Ramos (cell line): ENCODE measurements around the gene GRIK3.

Experiments used
- in situ Hi-C: fragments of 300-500 bp; cut with MboI; formaldehyde crosslinking; loops from one replicate; pipeline ENCODE4 v1.14.3; 2022; ENCODE audit warnings: low sequenced_read_pairs; ENCODE audit not compliant: unreplicated experiment

The GRIK3 gene

DNA sequence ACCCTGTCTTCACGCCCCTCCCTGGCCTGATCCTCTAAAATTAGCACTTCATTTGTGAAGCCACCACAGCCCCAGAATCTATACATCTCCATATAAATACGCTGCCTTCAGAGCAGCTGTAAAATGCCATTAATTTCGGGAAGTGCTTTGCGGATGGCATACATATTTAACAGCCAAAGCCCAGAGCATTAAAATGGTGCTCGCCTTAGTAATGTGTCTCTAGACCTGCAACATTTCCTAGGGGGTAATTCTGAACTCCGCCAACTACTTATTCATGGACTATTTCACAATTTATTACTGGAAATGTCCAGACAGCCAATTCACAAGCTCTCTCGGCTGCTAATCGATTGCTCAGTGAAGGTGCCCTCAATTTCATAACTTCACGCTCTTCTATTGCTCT is 189.4 kb downstream of the GRIK3 start:
- in situ Hi-C loops = no loop called here

DNA sequence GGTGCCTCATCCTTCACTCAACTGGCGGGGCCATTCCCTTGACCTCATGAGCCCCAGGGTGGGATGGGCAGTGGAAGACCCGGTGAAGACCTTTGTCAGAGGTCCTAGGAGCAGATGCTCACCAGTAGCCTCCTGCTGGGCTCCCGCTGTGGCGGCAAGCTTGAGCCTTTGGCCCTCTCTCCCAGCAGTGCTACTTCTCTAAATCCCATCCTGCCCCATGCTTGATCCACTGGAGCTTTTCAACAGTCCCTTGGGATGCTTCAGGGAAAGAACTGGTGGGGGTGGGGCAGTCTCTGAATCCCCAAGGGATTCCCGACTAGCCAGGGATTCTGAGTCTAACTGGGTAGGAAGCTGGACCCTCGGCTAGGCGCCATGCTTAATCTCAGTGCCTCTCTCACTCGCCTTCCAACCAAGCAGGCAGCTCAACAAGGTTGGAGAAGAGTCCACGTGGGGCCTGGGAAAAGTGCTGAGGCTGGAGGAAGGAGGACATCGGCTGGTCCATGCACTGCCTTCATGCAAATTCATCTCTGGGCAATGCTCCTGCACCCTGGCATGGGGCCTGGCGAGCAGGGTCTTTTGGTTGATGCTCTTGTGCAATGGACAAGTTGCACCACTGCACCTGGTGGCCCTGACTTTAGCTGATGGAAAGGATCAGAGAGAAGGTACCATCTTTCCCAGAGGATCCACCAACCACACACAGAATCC is 190.3 kb downstream of the GRIK3 start:
- in situ Hi-C loops = no loop called here

DNA sequence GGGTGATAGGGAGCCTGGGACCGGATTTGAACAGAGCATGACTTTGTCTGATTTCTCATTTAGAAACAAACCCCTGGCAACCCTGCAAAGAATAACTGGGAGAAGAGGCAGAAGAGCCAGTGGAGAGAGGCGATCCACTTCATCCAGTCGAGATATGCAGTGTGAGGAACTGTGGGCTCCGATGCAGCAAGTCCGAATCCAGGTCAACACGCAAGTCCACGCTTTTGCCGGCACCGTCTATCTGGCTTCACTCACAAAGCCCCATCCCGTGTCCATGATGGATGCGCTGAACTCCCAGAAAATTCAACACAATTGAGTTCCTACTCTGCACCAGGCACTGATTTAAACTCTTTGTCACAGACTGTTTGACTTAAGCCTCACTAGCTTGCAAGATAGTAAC is 191.3 kb downstream of the GRIK3 start:
- in situ Hi-C loops = no loop called here

DNA sequence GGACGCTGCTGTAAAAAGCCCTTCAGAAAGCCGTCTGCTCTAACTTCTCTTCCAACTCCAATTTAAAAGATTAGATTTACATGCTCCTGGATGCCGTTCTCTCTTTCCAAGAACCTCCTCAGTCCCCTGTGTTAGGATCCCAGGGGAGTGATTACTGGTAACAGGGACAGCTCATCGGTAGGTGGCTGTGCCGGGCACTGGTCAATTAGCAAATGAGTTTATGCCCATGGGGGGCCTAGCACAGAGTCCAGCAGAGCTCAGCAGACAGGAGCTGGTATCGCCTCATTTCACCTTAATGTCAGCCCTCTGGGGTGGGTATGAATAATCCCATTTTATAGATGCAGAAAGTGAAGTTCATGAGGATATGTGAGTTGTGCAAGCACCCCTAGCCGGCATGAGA is 191.9 kb downstream of the GRIK3 start:
- in situ Hi-C loops = no loop called here

DNA sequence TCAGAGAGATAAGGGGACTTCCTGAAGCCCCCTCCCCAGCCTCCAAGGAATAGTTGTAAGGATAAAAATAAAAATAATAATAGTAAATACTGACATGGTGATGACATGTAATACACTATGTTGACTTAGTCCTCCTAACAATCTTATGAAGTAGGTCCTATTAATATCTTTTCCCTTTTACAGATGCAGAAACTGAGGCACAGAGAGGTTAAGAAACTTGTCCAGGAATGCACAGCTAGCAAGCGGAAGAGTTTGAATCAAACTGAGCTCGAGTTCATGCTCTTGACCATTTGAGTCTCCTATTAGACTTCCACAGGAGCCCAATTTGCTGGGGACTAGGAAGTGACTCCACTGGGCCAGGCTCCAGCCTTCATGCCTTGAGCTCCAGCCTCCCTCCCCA is 194.8 kb downstream of the GRIK3 start:
- in situ Hi-C loops = no loop called here

DNA sequence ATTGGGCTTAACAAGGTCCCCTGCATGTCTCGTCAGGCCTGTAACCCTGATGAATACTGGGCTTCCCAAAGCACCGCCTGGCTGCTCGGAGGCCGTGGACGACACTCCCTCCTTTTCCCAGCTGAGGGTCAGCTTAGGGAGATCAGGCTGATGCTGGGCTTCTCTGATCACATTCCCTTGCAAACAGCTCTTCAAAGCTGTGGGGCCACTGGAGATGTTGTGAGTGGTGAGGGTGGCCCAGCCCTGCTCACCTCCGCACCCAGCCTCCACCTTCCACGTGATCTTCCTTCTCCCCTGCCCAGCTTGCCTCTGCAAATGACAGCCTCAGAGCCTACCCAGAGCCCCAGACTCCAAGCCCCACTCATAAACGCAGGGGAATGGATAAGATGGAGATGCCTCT is 195.4 kb downstream of the GRIK3 start:
- in situ Hi-C loops = no loop called here

DNA sequence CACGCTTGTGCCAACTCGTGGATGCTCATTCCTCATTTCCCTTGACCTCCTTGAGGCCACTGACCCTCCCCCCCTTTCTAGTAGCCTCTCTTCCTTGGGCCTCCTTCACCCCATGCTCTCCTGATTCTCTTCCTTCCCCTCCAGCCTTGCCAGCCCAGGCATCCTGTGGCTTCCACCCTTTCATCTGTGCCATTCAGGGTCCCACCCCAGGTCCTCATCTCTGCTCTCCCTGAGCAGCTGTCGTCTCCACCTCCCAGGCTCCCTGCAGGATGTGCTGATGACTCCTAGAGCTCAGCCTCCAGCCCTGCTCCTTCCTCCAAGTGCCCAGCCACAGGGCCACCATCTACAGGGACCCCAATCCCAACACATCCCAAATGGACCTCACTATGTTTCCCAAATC is 197.4 kb downstream of the GRIK3 start:
- in situ Hi-C loops = no loop called here

DNA sequence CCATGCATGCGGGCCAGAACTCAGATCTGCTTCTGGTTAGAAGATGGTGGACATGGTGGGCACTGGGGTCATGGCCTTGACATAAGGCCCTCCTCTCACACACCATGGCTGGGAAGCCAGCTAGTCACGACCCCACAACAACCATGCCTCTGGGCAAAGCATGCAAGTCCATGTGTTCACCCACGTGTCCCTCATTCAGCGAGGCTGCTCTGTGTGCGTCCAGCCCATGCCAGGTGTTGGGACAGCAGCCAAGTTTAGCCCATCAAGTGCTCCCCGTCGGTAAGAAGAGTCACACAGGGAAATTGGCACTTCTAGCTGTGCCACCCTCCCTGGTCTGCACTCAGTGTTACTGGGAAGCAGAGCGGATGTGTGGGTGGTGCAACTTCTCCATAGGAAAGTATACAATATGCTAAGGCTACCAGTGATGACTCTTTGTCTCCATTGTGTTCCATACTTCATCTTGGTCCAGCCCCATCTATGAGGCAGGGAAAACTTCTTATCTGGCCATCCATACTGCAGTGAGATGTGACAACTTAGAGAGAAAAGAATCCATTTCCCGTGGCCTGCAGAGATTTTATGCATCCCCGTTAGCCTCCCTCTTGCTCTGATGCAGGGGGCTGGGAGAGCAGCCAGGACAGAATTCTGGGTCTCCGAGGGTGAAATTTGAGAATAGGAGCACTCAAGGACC is 198.0 kb downstream of the GRIK3 start:
- in situ Hi-C loops = no loop called here

DNA sequence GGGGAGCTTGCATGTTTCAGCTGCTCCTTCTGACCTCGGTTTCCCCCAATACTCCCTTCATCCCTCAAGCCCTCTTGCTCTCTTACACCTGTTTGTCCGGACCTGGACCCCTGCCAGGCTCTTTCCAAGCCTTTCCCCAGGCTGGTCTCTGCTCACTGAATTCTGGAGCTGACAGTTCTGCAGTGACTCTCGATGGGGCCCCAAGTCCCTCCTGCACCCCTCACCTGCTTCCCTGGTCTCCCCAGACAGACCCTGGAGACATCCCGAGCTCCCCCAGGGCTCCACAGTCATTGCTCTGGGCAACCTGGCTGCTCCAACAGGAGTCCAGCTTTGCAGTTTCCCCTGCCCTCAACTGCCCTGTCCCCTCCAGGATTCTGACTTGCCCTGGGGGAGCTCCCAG is 198.6 kb downstream of the GRIK3 start:
- in situ Hi-C loops = no loop called here

DNA sequence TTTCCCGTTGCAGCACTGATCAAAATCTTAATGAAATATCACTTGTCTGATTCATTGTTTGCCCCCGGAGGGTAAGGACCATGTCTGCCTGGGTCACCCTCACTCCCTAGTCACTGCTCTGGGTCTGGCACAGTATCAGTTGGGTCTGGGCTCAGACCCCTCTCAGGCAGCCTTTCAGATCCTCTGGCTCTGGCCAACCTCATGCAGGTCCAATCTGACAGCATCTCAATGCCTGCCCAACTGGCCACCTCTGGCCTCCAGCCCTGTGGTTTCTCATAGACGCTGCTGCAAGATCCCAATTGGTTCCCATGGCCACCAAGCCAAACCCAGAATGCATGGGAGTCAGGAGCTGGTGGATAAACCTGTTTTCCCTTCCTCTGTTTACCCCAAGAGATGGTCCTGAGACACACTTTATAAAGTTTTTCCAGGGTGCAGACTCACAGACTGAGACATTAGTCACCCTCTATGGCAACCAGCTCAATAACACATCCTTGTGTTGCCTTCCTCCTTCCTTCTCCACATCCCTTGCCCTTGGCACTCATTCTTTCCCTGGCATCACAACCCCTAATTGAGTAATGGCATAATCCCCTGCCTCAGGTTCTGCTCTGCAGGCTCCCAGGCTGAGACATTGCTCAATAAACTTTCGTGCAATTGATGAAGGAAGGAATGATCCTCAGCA is 199.2 kb downstream of the GRIK3 start:
- in situ Hi-C loops = no loop called here

DNA sequence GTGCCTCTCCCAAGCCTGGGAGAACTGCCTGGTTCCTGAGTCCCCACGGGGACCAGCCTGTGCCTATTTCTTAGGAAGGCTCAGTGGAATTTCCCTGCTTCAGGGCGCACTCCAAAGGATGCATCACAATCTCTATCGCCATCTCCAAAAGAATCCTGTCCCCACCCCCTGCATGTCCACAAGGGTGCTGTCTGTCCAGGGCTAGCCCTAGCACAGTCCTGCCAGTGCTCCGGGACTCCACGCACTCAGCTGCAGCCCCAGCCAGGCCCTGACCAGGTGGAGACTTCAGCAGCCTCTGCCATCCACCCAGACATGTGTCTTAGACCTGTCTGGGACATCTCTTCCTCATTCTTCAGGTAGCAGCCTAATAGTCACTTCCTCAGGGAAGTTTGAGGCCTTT is 199.7 kb downstream of the GRIK3 start:
- in situ Hi-C loops = no loop called here

DNA sequence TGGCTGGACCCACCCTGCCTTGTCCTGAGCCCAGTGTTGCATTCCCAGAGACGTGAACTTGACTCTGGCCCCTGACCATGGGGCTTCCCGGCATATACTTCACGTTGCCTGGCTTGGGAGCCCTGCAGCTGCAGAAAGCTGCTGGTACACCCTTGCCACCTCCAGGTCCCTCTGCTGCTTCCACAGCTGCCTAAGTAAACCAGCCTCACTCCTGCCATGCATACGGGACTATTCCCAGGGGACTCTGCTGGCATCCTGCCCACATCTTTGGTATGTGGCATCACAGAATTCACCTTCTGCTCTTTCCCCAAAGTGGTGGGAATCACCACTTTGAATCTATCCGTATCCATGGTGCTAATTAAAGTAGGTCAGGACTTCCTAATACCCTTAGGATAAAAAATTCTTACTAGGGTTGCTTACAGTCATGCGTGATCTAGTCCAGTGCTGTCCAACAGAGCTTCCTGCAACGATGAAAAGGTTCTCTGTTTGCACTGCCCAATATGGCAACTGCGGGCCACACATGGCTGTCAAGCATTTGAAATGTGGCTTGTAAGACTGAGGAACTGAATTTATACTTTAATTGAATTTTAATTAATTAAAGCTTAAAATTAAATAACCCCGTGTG is 203.0 kb downstream of the GRIK3 start:
- in situ Hi-C loops = no loop called here

DNA sequence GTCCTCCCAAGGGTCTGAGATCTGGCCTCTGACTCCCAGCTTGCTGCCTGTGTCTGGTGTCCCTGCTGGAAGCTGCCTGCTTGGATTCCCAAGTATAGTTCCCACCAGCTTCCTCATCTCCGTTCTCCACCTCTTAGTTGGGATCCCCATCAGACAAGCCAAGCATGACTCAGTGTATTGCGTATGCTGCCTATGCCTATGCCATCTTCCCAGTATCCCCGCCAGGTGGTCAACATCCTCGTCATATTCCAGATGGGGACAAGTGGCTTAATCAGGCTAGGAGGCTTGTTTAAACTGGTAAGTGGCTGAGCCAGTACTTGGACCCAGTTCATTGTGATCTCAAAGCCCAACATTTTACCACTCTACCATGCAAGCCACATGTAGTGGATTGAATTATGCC is 204.4 kb downstream of the GRIK3 start:
- in situ Hi-C loops = no loop called here

DNA sequence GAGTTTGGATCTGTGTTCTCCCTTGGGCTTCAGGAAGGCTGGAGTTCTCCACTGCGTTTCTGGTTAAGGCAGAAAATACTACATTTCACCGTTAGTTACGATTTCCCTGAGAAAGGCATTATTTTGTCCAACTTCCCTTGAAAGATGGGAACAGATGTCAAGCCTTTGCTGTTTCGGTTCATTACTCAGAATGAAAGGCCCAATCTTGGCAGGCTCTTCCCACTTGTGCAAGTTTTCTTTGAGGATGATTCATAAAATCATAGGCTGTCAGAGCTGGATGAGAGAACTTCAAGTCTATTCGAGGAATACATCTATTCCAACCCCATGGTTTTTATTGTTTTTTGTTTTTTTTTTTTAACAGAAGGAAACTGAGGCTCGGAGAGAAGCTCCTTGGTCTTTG is 205.2 kb downstream of the GRIK3 start:
- in situ Hi-C loops = no loop called here

DNA sequence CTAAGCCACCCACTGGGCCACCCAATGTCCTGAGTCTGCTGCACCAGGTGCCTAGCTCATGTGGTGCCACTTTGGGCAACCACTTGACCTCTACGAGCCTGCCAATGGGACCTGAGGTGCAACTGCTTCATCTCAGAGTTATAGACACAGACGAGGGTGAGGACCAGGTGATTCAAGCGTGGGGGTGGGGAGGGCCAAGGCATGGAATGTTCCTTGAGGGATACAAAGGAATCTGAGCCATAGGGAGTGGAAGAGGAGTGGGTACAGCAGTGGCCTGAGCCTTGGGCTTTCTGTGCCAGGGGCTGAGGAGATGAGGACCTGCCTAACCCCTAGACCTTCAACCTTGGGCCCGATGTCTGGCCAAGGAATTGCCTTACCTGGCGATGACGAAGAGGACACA is 209.1 kb downstream of the GRIK3 start:
- in situ Hi-C loops = no loop called here

DNA sequence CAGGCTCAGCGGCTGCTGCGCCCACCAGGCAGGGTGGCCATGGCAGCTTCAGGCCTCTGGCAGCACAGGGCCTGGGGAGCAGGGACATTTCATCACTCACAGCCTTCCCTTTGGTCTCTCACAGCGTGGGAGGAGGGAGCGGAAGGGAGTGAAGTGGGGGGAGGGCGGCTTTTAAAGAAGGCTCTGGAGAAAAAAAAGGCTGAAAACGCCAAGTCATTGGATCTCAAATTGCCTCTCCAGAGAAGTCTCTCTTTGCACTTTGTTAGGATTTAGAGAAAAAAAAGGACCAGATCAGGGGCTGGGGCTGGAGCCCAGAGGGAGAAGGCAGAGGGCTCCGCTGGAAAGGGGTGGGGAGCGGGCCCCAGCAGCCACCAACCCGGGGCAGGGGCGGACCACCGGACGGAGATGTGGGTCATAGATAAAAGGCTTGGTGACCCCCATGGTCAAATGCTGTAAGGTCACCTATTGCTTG is 209.9 kb downstream of the GRIK3 start:
- in situ Hi-C loops = no loop called here

DNA sequence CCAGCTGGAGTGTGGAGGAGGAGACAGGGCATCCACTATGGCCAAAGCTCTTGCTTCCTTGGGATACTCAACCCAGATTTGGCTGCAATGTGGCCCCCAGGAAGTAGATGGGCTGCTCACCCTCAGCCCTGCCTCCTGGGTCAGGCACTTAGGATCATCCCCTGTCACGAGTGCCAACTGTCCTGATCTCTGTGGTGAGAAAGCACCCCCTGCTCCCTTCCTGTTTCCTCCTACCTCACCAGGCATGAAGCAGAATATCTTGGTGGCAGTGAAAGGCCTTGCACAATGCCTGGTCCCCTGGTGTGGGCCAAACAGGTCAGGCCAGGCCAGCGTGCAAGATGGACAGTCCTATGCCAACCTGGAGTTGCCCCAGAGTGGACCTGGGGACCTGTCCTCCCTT is 211.7 kb downstream of the GRIK3 start:
- in situ Hi-C loops = no loop called here

DNA sequence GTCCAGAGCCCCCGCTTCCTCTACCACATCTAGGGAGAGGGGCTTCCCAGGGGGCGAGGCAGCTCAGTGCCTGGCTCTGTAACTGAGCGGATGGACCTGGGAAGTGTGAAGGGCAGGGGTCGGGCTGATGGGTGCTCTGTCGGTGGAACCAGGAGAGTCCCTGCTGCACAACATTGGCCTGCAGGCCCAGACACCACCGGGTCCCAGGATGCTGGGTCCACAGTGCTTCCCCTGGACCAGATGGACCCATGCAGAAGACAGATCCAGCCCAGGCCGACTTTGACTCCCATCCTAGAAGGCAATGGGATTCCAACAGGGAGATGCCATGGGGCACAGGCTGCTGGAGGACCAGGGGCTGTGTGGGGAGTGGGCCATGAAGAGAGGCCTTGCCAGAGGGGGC is 212.9 kb downstream of the GRIK3 start:
- in situ Hi-C loops = no loop called here

DNA sequence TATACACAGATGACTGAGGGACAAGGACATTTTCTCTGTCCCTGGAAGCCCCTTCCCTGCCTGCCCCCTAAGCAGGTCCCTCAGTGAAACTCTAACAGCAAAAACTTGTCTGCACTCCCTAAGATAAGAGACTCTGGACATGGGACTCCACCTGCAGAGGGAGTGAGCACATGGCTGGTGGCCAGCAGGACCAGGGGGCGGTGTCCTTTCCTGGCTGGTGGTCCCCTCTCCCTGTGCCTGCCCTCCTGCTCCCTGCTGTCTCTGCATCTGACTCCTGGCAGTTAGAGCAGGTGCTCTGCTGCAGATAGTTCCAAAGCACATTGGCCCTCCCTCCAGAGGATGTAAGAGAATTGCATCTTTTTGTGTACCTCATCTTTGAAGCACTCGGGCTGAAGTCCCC is 215.5 kb downstream of the GRIK3 start:
- in situ Hi-C loops = no loop called here

DNA sequence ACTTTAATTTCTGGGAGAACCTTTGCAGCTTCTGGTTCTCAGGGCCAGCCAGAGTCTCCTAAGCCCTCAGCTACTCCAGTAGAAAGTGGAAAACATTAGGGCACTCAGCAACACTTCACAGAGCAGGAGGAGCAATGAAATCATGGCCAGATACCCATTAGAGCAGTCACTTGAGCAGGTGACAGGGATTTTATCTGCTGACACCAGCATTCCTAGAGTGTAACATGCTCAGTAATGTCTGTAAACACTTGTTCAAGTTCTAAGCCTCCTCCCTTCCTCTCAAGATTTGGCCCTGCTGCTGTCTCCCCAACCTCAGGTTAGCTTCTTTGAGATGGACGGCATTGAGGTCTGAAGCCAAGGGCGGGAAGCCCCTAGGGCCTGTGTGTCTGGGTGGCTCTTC is 218.0 kb downstream of the GRIK3 start:
- in situ Hi-C loops = no loop called here

DNA sequence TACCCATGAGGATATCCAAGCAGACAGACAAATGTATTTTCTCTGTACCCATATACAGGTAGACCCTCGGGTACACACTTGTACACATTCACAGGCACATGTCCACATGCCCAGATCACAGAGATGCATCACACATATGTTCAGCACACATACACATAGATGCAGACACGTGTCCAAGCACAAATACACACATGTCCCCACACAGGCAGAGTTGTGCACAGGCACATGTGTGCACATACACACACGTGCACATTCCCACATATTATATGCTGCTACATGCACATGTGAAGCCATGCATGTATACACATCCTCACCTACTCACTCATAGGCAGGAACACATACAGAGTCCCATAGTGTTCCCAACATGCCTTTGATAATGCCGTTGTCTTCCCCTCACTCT is 219.5 kb downstream of the GRIK3 start:
- in situ Hi-C loops = no loop called here
